GM12892 (cell line): Measurements from ENCODE around the gene UFC1.

Source experiments
- POLR2A ChIP-seq: IDR thresholded peaks from 2 replicates; pipeline ENCODE4 v1.6.1; 2011; ENCODE audit warnings: low read depth, low read length, control low read depth
- POLR2AphosphoS5 ChIP-seq: IDR thresholded peaks from 2 replicates; pipeline ENCODE4 v1.6.1; 2011; ENCODE audit warnings: low read depth, low read length, control low read depth
- TAF1 ChIP-seq: IDR thresholded peaks from 2 replicates; pipeline ENCODE4 v1.6.1; 2011; ENCODE audit warnings: low read depth, mild to moderate bottlenecking, control low read depth, low read length, borderline replicate concordance

DNA sequence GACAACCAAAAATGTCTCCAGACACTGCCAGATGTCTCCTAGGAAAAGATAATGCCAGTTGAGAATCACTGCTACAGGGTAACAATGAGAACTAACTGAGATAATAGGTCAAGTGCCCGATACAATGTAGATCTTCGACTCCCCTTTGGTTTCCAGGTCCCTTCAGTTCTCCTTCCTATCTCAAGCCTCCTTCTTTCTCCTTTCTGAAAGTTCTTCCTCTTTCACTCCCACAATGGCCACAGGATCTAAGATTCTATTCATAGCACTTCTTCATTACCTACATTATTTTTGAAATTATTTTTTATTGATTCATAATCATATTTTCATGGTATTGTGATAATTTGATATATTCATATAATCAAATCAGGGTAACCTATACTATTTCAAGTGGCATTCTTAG is 42.3 kb upstream of the UFC1 start:
- TF ChIP-seq TAF1 (no peak), POLR2AphosphoS5 (no peak), POLR2A (no peak)
